ENCODE measurements around the gene PCED1B.
A peak's percentile ranks its signal among the peaks of the same experiment; 100 is the strongest.
"Not testable (repeated sequence)": the region's sequence is repeated elsewhere in the genome, so short reads cannot be mapped to it uniquely, and the experiment has no call there.

PCED1B gene

GRCh38 chr12:47245623-47246022, 166.2 kb downstream of the PCED1B start:
- no peak for DNase-seq

- no peak for DNase-seq
These were observed 168.0 kb downstream of the PCED1B start for GRCh38 chr12:47247418-47247817.

- DNase-seq, result no peak
These were observed 169.7 kb downstream of the PCED1B start for GRCh38 chr12:47249082-47249481.

- no peak for DNase-seq
These were observed 170.4 kb downstream of the PCED1B start for GRCh38 chr12:47249719-47250357.

GRCh38 chr12:47251919-47252318, 172.5 kb downstream of the PCED1B start:
- no peak for DNase-seq

- no peak for DNase-seq
These were observed 185.5 kb downstream of the PCED1B start for GRCh38 chr12:47264951-47265350.

- no peak for DNase-seq
These were observed 186.0 kb downstream of the PCED1B start for GRCh38 chr12:47265391-47265790.

- no peak for DNase-seq
These were observed 188.2 kb downstream of the PCED1B start for GRCh38 chr12:47267571-47267970.

- DNase-seq, result no peak
These were observed 189.4 kb downstream of the PCED1B start for GRCh38 chr12:47268501-47269454.

- DNase-seq, result no peak
These were observed 190.5 kb downstream of the PCED1B start for GRCh38 chr12:47269916-47270315.

- no peak for DNase-seq
These were observed 191.6 kb downstream of the PCED1B start for GRCh38 chr12:47270782-47271664.

- DNase-seq, result no peak
These were observed 192.4 kb downstream of the PCED1B start for GRCh38 chr12:47271800-47272239.

GRCh38 chr12:47272412-47273190, 193.2 kb downstream of the PCED1B start:
- DNase-seq, result no peak

GRCh38 chr12:47273191-47273626, 193.8 kb downstream of the PCED1B start:
- no peak for DNase-seq

- DNase-seq, result no peak
These were observed 195.3 kb downstream of the PCED1B start for GRCh38 chr12:47274760-47275159.

- DNase-seq, result no peak
These were observed 196.8 kb downstream of the PCED1B start for GRCh38 chr12:47276253-47276620.

GRCh38 chr12:47276621-47277309, 197.3 kb downstream of the PCED1B start:
- peak; percentile 80 for DNase-seq

GRCh38 chr12:47277972-47278448, 198.6 kb downstream of the PCED1B start:
- no peak for DNase-seq

- DNase-seq, result not testable (repeated sequence)
These were observed 200.3 kb downstream of the PCED1B start for GRCh38 chr12:47279758-47280157.

- no peak for DNase-seq
These were observed 201.3 kb downstream of the PCED1B start for GRCh38 chr12:47280543-47281300.
